ENCODE measurements around the gene PDZD7. TPM values are rescaled to one million over a fixed set of nuclear protein-coding genes. Genes with fewer than 3 reads are reported as not detected.

The PDZD7 gene
- total and polyA plus RNA-seq, 4 donors: 0.06 to 0.09 (median 0.07) TPM; not detected in 1

- Histone ChIP-seq H3K27me3 (ENCODE audit: control insufficient read depth in 4 of 4, insufficient read depth in 4 of 4, low read length in 3 of 4) (no peaks in the 10 kb centered on the region), H3K4me1 (ENCODE audit: control insufficient read depth in 4 of 4, insufficient read depth in 4 of 4, low read length in 3 of 4) (peaks cover 0 to 20% (median 13%) of the 10 kb centered on the region in 4 donors), H3K9me3 (ENCODE audit: control insufficient read depth in 4 of 4, low read length in 3 of 4) (no peaks in the 10 kb centered on the region), H3K36me3 (ENCODE audit: control insufficient read depth in 4 of 4, insufficient read depth in 3 of 4, low read depth in 1 of 4, low read length in 3 of 4) (peaks cover 0 to 14% (median under 1%) of the 10 kb centered on the region in 4 donors), H3K9ac (ENCODE audit: low read depth in 1 of 2, low read length in 2 of 2) (no peak overlapping the region), H3K4me3 (ENCODE audit: low read depth in 1 of 3, low read length in 3 of 3) (no peak overlapping the region), H3K27ac (ENCODE audit: low read depth in 1 of 2, low read length in 2 of 2) (peak overlapping the region; percentile 42 to 67)
- DNase-seq (ENCODE audit: low spot score): no peak
- WGBS: 89% methylated on average over 11 of the region's 11 CpGs
- TF ChIP-seq GABPA (IDR thresholded peaks at IDR 0.05 in 1 of 2, conservative IDR thresholded peaks at IDR 0.05 in 1 of 2): no peak
- no peak for TF ChIP-seq RXRA (IDR thresholded peaks at IDR 0.05)
- no peak for TF ChIP-seq HNF4G (IDR thresholded peaks at IDR 0.05)
- no peak for TF ChIP-seq SP1 (IDR thresholded peaks at IDR 0.05)
- no peak for TF ChIP-seq RAD21 (IDR thresholded peaks at IDR 0.05)
- TF ChIP-seq TAF1 (conservative IDR thresholded peaks at IDR 0.05): no peak
Observed at GRCh38 chr10:101002456-101002855, 28.5 kb downstream of the PDZD7 start.

- WGBS: 82% methylated on average over 5 of the region's 5 CpGs
- no peaks in the 10 kb centered on the region for H3K27me3 ChIP-seq (ENCODE audit: control insufficient read depth in 4 of 4, insufficient read depth in 4 of 4, low read length in 3 of 4)
- no peak for TF ChIP-seq EGR1 (IDR thresholded peaks at IDR 0.05; ENCODE audit: low read depth in 2 of 2)
- no peak for TF ChIP-seq GABPA (IDR thresholded peaks at IDR 0.05 in 1 of 2, conservative IDR thresholded peaks at IDR 0.05 in 1 of 2)
- TF ChIP-seq HNF4G (IDR thresholded peaks at IDR 0.05): no peak
- TF ChIP-seq, protein P1, sequence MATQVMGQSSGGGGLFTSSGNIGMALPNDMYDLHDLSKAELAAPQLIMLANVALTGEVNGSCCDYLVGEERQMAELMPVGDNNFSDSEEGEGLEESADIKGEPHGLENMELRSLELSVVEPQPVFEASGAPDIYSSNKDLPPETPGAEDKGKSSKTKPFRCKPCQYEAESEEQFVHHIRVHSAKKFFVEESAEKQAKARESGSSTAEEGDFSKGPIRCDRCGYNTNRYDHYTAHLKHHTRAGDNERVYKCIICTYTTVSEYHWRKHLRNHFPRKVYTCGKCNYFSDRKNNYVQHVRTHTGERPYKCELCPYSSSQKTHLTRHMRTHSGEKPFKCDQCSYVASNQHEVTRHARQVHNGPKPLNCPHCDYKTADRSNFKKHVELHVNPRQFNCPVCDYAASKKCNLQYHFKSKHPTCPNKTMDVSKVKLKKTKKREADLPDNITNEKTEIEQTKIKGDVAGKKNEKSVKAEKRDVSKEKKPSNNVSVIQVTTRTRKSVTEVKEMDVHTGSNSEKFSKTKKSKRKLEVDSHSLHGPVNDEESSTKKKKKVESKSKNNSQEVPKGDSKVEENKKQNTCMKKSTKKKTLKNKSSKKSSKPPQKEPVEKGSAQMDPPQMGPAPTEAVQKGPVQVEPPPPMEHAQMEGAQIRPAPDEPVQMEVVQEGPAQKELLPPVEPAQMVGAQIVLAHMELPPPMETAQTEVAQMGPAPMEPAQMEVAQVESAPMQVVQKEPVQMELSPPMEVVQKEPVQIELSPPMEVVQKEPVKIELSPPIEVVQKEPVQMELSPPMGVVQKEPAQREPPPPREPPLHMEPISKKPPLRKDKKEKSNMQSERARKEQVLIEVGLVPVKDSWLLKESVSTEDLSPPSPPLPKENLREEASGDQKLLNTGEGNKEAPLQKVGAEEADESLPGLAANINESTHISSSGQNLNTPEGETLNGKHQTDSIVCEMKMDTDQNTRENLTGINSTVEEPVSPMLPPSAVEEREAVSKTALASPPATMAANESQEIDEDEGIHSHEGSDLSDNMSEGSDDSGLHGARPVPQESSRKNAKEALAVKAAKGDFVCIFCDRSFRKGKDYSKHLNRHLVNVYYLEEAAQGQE (IDR thresholded peaks at IDR 0.05): no peak
- TF ChIP-seq RAD21 (IDR thresholded peaks at IDR 0.05): no peak
- TF ChIP-seq RXRA (IDR thresholded peaks at IDR 0.05): no peak
- TF ChIP-seq, protein P2, sequence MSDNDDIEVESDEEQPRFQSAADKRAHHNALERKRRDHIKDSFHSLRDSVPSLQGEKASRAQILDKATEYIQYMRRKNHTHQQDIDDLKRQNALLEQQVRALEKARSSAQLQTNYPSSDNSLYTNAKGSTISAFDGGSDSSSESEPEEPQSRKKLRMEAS (IDR thresholded peaks at IDR 0.05): no peak
- TF ChIP-seq NR2F2 (IDR thresholded peaks at IDR 0.05): no peak
- TF ChIP-seq SP1 (IDR thresholded peaks at IDR 0.05): no peak
- TF ChIP-seq, protein P3, sequence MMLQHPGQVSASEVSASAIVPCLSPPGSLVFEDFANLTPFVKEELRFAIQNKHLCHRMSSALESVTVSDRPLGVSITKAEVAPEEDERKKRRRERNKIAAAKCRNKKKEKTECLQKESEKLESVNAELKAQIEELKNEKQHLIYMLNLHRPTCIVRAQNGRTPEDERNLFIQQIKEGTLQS (IDR thresholded peaks at IDR 0.05): no peak
- TF ChIP-seq JUND (IDR thresholded peaks at IDR 0.05): no peak
- no peak for TF ChIP-seq YY1 (IDR thresholded peaks at IDR 0.05)
- TF ChIP-seq HNF4A (conservative IDR thresholded peaks at IDR 0.05): no peak
- H3K4me1 ChIP-seq (ENCODE audit: control insufficient read depth in 4 of 4, insufficient read depth in 4 of 4, low read length in 3 of 4): peaks cover 0 to 25% (median 15%) of the 10 kb centered on the region in 4 donors
- peak overlapping the region; percentile 42 to 67 for H3K27ac ChIP-seq (ENCODE audit: low read depth in 1 of 2, low read length in 2 of 2)
- DNase-seq (ENCODE audit: low spot score): no peak
- peaks cover 0 to 14% (median under 1%) of the 10 kb centered on the region in 4 donors for H3K36me3 ChIP-seq (ENCODE audit: control insufficient read depth in 4 of 4, insufficient read depth in 3 of 4, low read depth in 1 of 4, low read length in 3 of 4)
- no peaks in the 10 kb centered on the region for H3K9me3 ChIP-seq (ENCODE audit: control insufficient read depth in 4 of 4, low read length in 3 of 4)
- peak overlapping the region in 1 of 2 donors; percentile 56 for H3K9ac ChIP-seq (ENCODE audit: low read depth in 1 of 2, low read length in 2 of 2)
- no peak overlapping the region for H3K4me3 ChIP-seq (ENCODE audit: low read depth in 1 of 3, low read length in 3 of 3)
Observed at GRCh38 chr10:101001659-101002035, 29.3 kb downstream of the PDZD7 start.
